ENCODE data around the gene TSPAN18.

TSPAN18 gene

DNA sequence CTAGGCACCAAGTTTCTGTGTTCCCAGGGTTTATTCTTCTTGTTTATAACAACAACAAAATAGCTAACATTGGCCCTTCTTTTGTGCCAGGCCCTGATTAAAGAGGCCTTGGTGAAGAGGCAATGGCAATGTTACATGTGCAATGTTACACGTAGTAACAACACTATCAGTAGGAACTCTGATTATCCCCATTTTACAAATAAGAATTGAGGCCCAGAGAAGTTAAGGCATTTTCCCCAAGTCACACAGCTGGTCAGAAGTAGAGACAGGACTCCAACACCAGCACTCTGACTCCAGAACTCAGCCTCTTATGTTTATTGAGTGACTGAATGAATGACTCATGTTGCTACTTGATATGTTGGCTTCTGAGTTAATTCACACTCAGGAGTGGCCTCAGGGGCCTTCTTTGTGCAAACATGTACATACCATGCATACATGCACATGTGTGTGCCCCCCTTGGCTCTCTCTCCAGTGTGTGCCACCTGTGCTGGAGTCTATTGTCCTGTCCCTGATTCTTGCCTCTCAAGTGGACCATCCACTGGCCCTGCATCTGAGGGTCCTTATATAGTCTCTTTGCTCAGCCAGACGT is 125.5 kb downstream of the TSPAN18 start:
- H3K27me3 ChIP-seq (ENCODE audit: insufficient read depth, low read length, poor library complexity, severe bottlenecking): no peaks in the 10 kb centered on the region
- no peaks in the 10 kb centered on the region for H3K9me3 ChIP-seq (ENCODE audit: insufficient read depth, low read depth, low read length)
- no peaks in the 10 kb centered on the region for H3F3A ChIP-seq (ENCODE audit: low read depth)
- H3K36me3 ChIP-seq (ENCODE audit: insufficient read depth, low read length): no peaks in the 10 kb centered on the region
- no peaks in the 10 kb centered on the region for H3K9me2 ChIP-seq (replicated peaks; ENCODE audit: low read depth, low read length)
- TF ChIP-seq, protein P1, sequence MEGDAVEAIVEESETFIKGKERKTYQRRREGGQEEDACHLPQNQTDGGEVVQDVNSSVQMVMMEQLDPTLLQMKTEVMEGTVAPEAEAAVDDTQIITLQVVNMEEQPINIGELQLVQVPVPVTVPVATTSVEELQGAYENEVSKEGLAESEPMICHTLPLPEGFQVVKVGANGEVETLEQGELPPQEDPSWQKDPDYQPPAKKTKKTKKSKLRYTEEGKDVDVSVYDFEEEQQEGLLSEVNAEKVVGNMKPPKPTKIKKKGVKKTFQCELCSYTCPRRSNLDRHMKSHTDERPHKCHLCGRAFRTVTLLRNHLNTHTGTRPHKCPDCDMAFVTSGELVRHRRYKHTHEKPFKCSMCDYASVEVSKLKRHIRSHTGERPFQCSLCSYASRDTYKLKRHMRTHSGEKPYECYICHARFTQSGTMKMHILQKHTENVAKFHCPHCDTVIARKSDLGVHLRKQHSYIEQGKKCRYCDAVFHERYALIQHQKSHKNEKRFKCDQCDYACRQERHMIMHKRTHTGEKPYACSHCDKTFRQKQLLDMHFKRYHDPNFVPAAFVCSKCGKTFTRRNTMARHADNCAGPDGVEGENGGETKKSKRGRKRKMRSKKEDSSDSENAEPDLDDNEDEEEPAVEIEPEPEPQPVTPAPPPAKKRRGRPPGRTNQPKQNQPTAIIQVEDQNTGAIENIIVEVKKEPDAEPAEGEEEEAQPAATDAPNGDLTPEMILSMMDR (conservative IDR thresholded peaks at IDR 0.05; ENCODE audit: low read length): no peak
- TF ChIP-seq EZH2phosphoT487 (IDR thresholded peaks at IDR 0.05; ENCODE audit: borderline replicate concordance): no peak
- H3K4me3 ChIP-seq (ENCODE audit: low read length, poor library complexity, severe bottlenecking): no peak overlapping the region
- H3K4me1 ChIP-seq (ENCODE audit: insufficient read depth, low read length, poor library complexity, severe bottlenecking): no peaks in the 10 kb centered on the region
- no peak overlapping the region for H3K4me2 ChIP-seq (ENCODE audit: low read depth, low read length, poor library complexity, severe bottlenecking)
- H3K9ac ChIP-seq (ENCODE audit: low read depth, low read length, poor library complexity, severe bottlenecking): no peak overlapping the region
- H2AFZ ChIP-seq (ENCODE audit: low read length): no peak overlapping the region
- H4K20me1 ChIP-seq (ENCODE audit: insufficient read depth, low read length, poor library complexity, severe bottlenecking): no peaks in the 10 kb centered on the region
- H3K79me2 ChIP-seq (ENCODE audit: insufficient read depth, low read length): no peaks in the 10 kb centered on the region

DNA sequence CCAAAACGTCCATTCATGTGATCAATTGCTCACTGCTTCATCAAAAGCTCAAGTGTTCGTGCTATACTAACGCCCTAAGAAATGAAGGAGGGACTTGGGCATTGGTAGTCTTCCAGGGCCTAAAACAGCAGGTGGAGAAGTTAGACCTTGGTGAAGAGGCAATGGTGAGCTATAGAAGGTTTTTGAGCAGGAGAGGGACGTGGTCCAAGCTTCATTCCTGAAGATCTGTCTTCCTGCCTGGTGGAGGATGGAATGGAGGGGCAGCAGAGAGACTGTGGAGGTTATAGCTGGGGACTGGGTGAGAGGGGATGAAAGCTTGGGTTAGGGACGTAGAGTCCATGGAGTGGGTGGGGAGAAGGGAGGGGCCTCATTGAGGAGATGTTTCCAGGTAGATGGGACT is 126.2 kb downstream of the TSPAN18 start:
- Histone ChIP-seq H2AFZ (ENCODE audit: low read length) (no peak overlapping the region), H3K9me2 (replicated peaks; ENCODE audit: low read depth, low read length) (no peaks in the 10 kb centered on the region), H4K20me1 (ENCODE audit: insufficient read depth, low read length, poor library complexity, severe bottlenecking) (no peaks in the 10 kb centered on the region), H3F3A (ENCODE audit: low read depth) (no peaks in the 10 kb centered on the region), H3K27me3 (ENCODE audit: insufficient read depth, low read length, poor library complexity, severe bottlenecking) (no peaks in the 10 kb centered on the region), H3K4me1 (ENCODE audit: insufficient read depth, low read length, poor library complexity, severe bottlenecking) (no peaks in the 10 kb centered on the region), H3K4me3 (ENCODE audit: low read length, poor library complexity, severe bottlenecking) (no peak overlapping the region), H3K36me3 (ENCODE audit: insufficient read depth, low read length) (no peaks in the 10 kb centered on the region), H3K9me3 (ENCODE audit: insufficient read depth, low read depth, low read length) (no peaks in the 10 kb centered on the region), H3K79me2 (ENCODE audit: insufficient read depth, low read length) (no peaks in the 10 kb centered on the region), H3K4me2 (ENCODE audit: low read depth, low read length, poor library complexity, severe bottlenecking) (no peak overlapping the region), H3K9ac (ENCODE audit: low read depth, low read length, poor library complexity, severe bottlenecking) (no peak overlapping the region)
- no peak for TF ChIP-seq EZH2phosphoT487 (IDR thresholded peaks at IDR 0.05; ENCODE audit: borderline replicate concordance)

DNA sequence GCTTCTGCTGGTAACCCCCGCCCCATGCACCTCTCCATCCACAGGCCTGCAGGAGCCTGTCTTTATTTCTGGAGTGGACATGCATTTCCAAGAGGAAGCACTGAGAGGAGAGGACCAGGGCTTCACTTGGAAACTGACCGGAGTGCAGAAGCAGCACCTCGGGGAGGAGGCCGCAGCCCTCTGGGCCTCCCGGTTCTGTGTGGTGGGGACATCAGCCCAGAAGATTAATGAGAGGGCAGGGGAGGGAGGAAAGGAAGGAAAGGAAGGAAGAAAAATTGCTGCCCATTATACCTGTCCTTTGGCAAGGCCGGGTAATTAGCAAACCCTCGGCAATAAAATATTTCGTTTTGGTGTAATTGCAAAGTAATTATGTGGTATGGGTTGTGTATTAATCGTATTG is 126.9 kb downstream of the TSPAN18 start:
- H3K27me3 ChIP-seq (ENCODE audit: insufficient read depth, low read length, poor library complexity, severe bottlenecking): no peaks in the 10 kb centered on the region
- no peaks in the 10 kb centered on the region for H3K9me3 ChIP-seq (ENCODE audit: insufficient read depth, low read depth, low read length)
- H3K4me3 ChIP-seq (ENCODE audit: low read length, poor library complexity, severe bottlenecking): no peak overlapping the region
- H3K4me2 ChIP-seq (ENCODE audit: low read depth, low read length, poor library complexity, severe bottlenecking): no peak overlapping the region
- no peak overlapping the region for H3K9ac ChIP-seq (ENCODE audit: low read depth, low read length, poor library complexity, severe bottlenecking)
- no peaks in the 10 kb centered on the region for H3K9me2 ChIP-seq (replicated peaks; ENCODE audit: low read depth, low read length)
- no peaks in the 10 kb centered on the region for H4K20me1 ChIP-seq (ENCODE audit: insufficient read depth, low read length, poor library complexity, severe bottlenecking)
- H3F3A ChIP-seq (ENCODE audit: low read depth): no peaks in the 10 kb centered on the region
- H3K36me3 ChIP-seq (ENCODE audit: insufficient read depth, low read length): no peaks in the 10 kb centered on the region
- no peaks in the 10 kb centered on the region for H3K79me2 ChIP-seq (ENCODE audit: insufficient read depth, low read length)
- H3K4me1 ChIP-seq (ENCODE audit: insufficient read depth, low read length, poor library complexity, severe bottlenecking): no peaks in the 10 kb centered on the region
- TF ChIP-seq, protein P1 (conservative IDR thresholded peaks at IDR 0.05; ENCODE audit: low read length): no peak
- no peak for TF ChIP-seq EZH2phosphoT487 (IDR thresholded peaks at IDR 0.05; ENCODE audit: borderline replicate concordance)
- H2AFZ ChIP-seq (ENCODE audit: low read length): no peak overlapping the region

- Histone ChIP-seq H3K9ac (ENCODE audit: low read depth, low read length, poor library complexity, severe bottlenecking) (no peak overlapping the region), H3K4me3 (ENCODE audit: low read length, poor library complexity, severe bottlenecking) (no peak overlapping the region), H4K20me1 (ENCODE audit: insufficient read depth, low read length, poor library complexity, severe bottlenecking) (no peaks in the 10 kb centered on the region), H3K27me3 (ENCODE audit: insufficient read depth, low read length, poor library complexity, severe bottlenecking) (no peaks in the 10 kb centered on the region), H3F3A (ENCODE audit: low read depth) (no peaks in the 10 kb centered on the region), H3K9me2 (replicated peaks; ENCODE audit: low read depth, low read length) (no peaks in the 10 kb centered on the region), H2AFZ (ENCODE audit: low read length) (no peak overlapping the region), H3K4me1 (ENCODE audit: insufficient read depth, low read length, poor library complexity, severe bottlenecking) (no peaks in the 10 kb centered on the region), H3K9me3 (ENCODE audit: insufficient read depth, low read depth, low read length) (no peaks in the 10 kb centered on the region), H3K4me2 (ENCODE audit: low read depth, low read length, poor library complexity, severe bottlenecking) (no peak overlapping the region), H3K79me2 (ENCODE audit: insufficient read depth, low read length) (no peaks in the 10 kb centered on the region), H3K36me3 (ENCODE audit: insufficient read depth, low read length) (no peaks in the 10 kb centered on the region)
- TF ChIP-seq, protein P1 (conservative IDR thresholded peaks at IDR 0.05; ENCODE audit: low read length): no peak
- no peak for TF ChIP-seq EZH2phosphoT487 (IDR thresholded peaks at IDR 0.05; ENCODE audit: borderline replicate concordance)
These were observed 127.3 kb downstream of the TSPAN18 start for GRCh38 chr11:44854086-44854485.
